Measurements from ENCODE around the gene FTO.

DNA sequence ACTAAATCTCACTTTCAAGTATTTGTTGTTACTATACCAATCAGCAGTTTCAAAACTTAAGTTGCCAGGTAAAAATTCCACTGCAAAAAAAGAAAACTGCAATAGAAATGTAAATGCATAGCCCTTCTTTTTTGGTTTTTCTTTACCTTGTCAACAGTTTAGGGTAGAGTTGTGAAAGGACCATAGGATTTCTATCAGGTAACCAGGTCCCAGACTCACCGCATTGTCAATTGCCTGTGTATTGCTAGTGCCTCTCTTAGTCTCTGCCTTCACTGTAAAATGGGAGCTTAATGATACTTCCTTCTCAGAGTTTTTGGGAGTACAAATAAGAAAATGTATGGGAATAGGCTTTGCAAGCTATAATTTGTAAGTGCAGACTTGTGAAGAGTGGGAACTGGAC, 145.0 kb downstream of the FTO start:
- TF ChIP-seq POLR2AphosphoS5 (IDR thresholded peaks at IDR 0.05) (no peak), CTCF (IDR thresholded peaks at IDR 0.05) (no peak)

All from prostate gland (tissue), 2 donors.